ENCODE data around the gene ZNF580.

The ZNF580 gene

GRCh38 chr19:55667006-55667381 lies 26.2 kb downstream of the ZNF580 start:
- no peak for DNase-seq
- H3K27me3 ChIP-seq (replicated peaks), result no peaks in the 10 kb centered on the region
- in situ Hi-C loops (cut with HindIII; ENCODE audit: low pct_ligation_motif_present, low sequenced_read_pairs), result no loop called here
- peaks cover 80% of the 10 kb centered on the region for H3K36me3 ChIP-seq (replicated peaks)
- no peak overlapping the region for H3K4me3 ChIP-seq (ENCODE audit: low read depth, low read length)
- TF ChIP-seq CTCF (IDR thresholded peaks at IDR 0.05; ENCODE audit: low read depth, low read length, missing control alignments), result no peak
- no peak overlapping the region for H3K27ac ChIP-seq

- in situ Hi-C loops (cut with HindIII; ENCODE audit: low pct_ligation_motif_present, low sequenced_read_pairs), result no loop called here
- no peaks in the 10 kb centered on the region for H3K27me3 ChIP-seq (replicated peaks)
- no peak overlapping the region for H3K4me3 ChIP-seq (ENCODE audit: low read depth, low read length)
- no peak overlapping the region for H3K27ac ChIP-seq
- H3K36me3 ChIP-seq (replicated peaks), result peaks cover 77% of the 10 kb centered on the region
- TF ChIP-seq CTCF (IDR thresholded peaks at IDR 0.05; ENCODE audit: low read depth, low read length, missing control alignments), result no peak
- DNase-seq, result no peak
These were observed 26.7 kb downstream of the ZNF580 start for GRCh38 chr19:55667511-55667910.

- in situ Hi-C loops (cut with HindIII; ENCODE audit: low pct_ligation_motif_present, low sequenced_read_pairs), result no loop called here
- H3K36me3 ChIP-seq (replicated peaks), result peaks cover 73% of the 10 kb centered on the region
- DNase-seq, result no peak
- no peak overlapping the region for H3K4me3 ChIP-seq (ENCODE audit: low read depth, low read length)
- no peaks in the 10 kb centered on the region for H3K27me3 ChIP-seq (replicated peaks)
- no peak overlapping the region for H3K27ac ChIP-seq
- TF ChIP-seq CTCF (IDR thresholded peaks at IDR 0.05; ENCODE audit: low read depth, low read length, missing control alignments), result no peak
These were observed 27.2 kb downstream of the ZNF580 start for GRCh38 chr19:55667958-55668357.

- Histone ChIP-seq H3K27ac (no peak overlapping the region), H3K36me3 (replicated peaks) (peaks cover 64% of the 10 kb centered on the region), H3K27me3 (replicated peaks) (no peaks in the 10 kb centered on the region), H3K4me3 (ENCODE audit: low read depth, low read length) (no peak overlapping the region)
- DNase-seq, result no peak
- no peak for TF ChIP-seq CTCF (IDR thresholded peaks at IDR 0.05; ENCODE audit: low read depth, low read length, missing control alignments)
- in situ Hi-C loops (cut with HindIII; ENCODE audit: low pct_ligation_motif_present, low sequenced_read_pairs), result no loop called here
These were observed 28.0 kb downstream of the ZNF580 start for GRCh38 chr19:55668603-55669348.

- peaks cover 61% of the 10 kb centered on the region for H3K36me3 ChIP-seq (replicated peaks)
- no peak overlapping the region for H3K4me3 ChIP-seq (ENCODE audit: low read depth, low read length)
- TF ChIP-seq CTCF (IDR thresholded peaks at IDR 0.05; ENCODE audit: low read depth, low read length, missing control alignments), result no peak
- no peaks in the 10 kb centered on the region for H3K27me3 ChIP-seq (replicated peaks)
- no peak overlapping the region for H3K27ac ChIP-seq
- DNase-seq, result no peak
- in situ Hi-C loops (cut with HindIII; ENCODE audit: low pct_ligation_motif_present, low sequenced_read_pairs), result no loop called here
These were observed 28.8 kb downstream of the ZNF580 start for GRCh38 chr19:55669418-55670279.

All from brain microvascular endothelial cell (primary cell).